ENCODE data around the gene SUGT1.
"Not testable (repeated sequence)": the region's sequence is repeated elsewhere in the genome, so short reads cannot be mapped to it uniquely, and the experiment has no call there.

The SUGT1 gene

GRCh38 chr13:52670726-52671125, 18.1 kb downstream of the SUGT1 start:
- DNase-seq = no peak

DNA sequence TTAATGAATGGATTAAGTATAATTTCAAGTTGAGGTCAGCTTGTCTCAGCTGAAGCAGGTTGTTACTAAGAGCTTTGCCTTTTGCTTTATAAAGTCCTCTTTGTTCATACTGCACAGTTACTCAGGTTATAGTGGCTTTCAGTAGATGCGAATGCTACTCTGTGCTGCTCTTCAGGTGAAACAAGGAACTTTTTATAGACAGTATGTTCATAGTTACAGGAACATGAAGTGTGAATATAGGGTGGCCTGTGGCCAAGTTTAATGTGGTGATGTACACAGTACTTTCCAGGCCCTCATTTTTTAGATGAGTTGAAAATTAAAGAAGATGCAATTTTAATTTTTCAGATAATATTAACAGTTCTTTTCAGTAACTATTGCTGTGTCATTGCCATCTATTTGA, 20.8 kb downstream of the SUGT1 start:
- no peak for DNase-seq

GRCh38 chr13:52677823-52678222, 25.2 kb downstream of the SUGT1 start:
- DNase-seq = no peak

DNA sequence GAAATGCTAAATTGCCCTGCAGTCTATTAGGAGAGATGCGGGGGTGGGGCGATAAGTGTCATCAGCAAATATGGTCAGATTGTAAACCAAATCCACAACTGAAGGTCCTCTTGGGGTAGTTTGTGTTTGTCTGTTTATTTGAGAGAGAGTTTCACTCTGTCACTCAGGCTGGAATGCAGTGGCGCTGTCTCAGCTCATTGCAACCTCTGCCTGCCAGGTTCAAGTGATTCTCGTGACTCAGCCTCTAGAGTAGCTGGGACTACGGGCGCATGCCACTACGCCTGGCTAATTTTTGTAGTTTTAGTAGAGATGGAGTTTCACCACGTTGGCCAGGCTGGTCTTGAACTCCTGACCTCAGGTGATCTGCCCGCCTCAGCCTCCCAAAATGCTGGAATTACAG, 33.2 kb downstream of the SUGT1 start:
- DNase-seq = not testable (repeated sequence)

GRCh38 chr13:52686376-52686775, 33.7 kb downstream of the SUGT1 start:
- DNase-seq = no peak

DNA sequence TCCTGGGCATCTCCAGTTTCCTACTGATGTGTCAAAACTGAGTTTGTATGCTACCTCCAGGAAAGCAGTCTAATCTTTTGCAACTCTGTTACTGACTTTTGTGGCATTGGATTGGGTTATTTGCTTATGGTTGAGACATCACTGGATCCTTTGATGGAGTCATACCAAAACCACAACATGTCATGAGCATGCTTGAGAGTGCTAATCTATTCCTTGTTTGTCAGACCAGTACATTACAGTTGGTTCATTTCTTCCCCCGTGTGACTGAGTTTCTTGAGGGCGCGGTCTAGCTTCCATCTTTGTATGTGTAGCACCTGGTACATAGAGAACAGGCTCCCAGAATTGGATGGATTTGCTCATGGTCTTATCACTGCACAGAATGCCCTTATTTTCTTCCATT, 43.2 kb downstream of the SUGT1 start:
- DNase-seq = peak; percentile 82

DNA sequence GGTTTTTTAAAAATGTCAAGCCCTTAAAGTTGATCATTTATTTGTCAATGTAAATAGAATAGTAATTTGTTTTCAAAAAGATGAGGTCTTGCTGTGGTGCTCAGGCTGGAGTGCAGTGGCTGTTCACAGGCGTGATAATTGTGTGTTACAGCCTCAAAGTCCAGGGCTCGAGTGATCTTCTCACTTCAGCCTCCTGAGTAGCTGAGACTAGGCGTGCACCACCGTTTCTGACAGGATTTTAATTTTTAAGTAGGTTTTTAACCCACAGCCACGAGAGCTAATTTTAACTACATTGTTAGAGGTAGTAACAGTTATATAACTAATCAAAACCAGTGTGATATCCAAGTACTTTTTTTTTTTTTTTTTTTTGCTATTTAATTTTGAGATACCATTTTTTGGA, 43.9 kb downstream of the SUGT1 start:
- no peak for DNase-seq

DNA sequence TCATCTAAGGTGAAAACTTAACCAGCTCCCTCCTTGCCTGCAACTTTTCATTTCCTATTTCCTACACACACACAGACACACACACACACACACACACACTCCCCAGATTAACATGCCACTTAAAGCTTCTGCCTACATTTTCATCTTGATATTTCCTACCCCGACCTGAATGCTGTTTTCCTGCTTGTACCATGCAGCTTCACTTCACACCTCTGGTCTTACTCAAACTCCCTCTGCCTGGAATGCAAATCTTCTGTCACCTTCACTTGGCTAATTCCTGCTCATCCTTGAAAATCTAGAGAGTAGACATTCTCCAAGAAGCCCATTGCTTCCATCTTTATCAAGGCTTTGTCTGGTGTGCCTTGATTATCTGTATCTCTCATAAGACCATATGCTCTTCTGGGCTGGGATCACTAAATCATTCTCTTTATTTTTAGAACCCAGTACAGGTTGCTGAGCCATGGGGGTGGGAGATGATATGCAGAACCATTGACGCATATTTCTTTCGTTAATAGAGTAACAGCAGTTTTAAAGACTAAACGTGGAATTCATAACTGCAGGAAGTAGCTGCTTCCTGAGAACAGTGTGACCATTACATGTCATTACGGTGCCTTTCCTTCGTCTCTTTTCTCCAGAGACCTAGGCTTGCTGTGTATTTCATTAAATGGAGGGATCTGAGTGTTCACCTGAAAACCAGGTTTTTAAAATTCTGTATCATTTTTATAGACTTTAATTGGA, 49.3 kb downstream of the SUGT1 start:
- DNase-seq = no peak

- DNase-seq = no peak
These were observed 50.8 kb downstream of the SUGT1 start for GRCh38 chr13:52703482-52703881.

DNA sequence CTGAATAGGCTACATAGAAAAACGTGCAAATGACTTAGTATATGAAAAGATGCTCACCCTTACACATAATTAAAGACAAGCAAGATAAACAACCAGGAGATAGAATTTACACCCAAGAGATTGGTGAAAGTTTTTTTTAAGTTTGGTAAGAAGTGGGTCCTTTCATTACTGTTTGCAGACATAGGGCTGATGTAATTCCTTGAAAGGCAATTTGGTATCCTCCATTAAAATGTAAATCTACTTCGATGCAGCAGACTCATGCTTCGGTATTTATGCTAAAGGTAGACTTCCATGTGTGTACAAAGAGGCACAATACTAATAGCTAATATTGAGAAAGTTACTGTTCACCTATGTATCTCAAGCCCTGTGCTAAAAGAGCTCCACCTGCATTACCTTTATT, 53.4 kb downstream of the SUGT1 start:
- DNase-seq = no peak

GRCh38 chr13:52707375-52707774, 54.7 kb downstream of the SUGT1 start:
- DNase-seq = no peak

GRCh38 chr13:52708266-52708665, 55.6 kb downstream of the SUGT1 start:
- not testable (repeated sequence) for DNase-seq

DNA sequence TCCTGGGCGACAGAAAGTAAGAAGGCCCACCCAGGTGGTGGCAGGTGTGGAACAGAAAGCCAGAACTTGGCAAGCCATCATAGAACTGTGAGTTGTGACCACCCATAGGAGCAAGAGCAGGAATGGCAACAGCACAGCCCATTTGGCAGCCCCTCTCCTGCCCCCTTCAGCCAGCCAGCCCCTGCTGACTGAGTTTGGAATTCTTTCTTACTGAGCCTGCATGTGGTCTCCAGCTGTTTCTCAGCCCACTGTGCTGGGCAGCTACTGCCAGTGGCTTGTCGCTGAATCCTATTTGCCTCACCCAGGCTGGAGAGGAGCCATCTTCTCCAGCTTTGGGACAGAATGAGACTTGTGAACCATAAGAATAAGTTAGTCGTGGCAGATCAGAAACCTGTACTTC, 58.6 kb downstream of the SUGT1 start:
- no peak for DNase-seq

- no peak for DNase-seq
These were observed 59.7 kb downstream of the SUGT1 start for GRCh38 chr13:52712385-52712784.

DNA sequence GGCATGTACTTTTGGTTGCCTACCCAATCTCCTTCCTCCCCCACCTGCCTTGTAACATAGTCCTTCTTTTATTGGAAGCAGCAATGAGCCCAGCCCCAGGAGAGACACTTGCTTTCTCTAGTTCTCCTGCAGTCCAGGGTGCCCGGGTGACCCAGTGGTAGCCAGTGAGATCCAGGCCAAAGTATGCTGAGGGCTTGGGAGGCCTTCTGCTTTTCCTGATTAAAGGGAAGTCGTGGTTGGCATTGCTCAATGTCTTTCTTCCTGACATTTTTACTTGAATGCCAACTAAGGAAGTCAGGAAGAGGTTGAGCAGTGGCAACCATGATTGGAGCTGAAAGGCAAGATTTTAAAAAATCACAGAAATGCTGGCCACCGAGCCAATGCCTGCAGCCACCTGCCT, 61.3 kb downstream of the SUGT1 start:
- peak; percentile 48 for DNase-seq

- DNase-seq = not testable (repeated sequence)
These were observed 68.3 kb downstream of the SUGT1 start for GRCh38 chr13:52720904-52721303.

DNA sequence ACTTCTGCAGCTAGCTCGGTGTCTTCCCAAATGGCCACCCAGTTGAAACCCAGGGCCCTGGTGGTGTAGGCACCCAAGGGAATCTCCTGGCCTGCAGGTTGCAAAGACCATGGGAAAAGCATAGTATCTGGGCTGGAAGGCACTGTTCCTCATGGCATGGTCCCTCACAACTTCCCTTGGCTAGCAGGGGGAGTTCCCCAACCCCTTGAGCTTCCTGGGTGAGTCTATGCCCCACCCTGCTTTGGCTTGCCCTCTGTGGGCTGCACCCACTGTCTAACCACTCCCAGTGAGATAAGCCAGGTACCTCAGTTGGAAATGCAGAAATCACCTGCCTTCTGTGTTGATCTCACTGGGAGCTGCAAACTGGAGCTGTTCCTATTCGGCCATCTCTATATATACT, 68.7 kb downstream of the SUGT1 start:
- DNase-seq = not testable (repeated sequence)

DNA sequence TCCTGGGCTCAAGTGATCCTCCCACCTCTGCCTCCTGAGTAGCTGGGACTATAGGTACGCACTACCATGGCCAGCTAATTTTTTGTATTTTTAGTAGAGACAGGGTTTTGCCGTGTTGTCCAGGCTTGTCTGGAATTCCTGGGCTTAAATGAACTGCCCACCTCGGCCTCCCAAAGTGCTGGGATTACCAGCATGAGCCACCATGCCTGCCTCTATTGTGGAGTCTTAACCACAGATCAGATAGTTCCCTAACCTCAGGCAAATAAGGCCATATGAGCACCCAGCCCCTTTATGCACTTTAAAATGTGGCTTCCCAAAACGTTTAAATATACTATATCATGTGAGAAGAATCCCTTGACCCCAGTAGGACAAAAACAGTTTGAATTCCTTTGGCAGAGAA, 70.5 kb downstream of the SUGT1 start:
- no peak for DNase-seq

GRCh38 chr13:52725302-52725701, 72.7 kb downstream of the SUGT1 start:
- DNase-seq = no peak

DNA sequence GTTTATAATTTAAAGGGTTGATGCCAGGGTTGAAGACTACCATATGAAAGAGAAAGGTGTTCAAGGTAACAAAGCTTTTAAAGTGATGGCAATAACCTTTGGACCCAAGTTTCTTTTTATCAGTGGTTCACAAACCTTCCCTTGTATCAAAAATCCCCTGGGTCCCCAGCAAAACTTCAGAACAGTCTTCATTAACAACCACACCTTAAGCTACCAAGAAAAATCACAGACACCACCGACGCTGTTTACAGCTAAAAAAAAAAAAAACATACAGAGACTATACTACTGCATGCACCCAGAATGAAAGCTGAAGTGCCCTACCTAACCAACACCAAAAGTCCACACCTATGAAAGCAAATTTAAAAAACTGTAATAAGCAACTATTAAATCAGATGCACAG, 73.6 kb downstream of the SUGT1 start:
- no peak for DNase-seq

- DNase-seq = no peak
These were observed 81.5 kb downstream of the SUGT1 start for GRCh38 chr13:52734075-52734623.

- no peak for DNase-seq
These were observed 84.3 kb downstream of the SUGT1 start for GRCh38 chr13:52736891-52737290.

GRCh38 chr13:52737451-52737850, 84.8 kb downstream of the SUGT1 start:
- no peak for DNase-seq

DNA sequence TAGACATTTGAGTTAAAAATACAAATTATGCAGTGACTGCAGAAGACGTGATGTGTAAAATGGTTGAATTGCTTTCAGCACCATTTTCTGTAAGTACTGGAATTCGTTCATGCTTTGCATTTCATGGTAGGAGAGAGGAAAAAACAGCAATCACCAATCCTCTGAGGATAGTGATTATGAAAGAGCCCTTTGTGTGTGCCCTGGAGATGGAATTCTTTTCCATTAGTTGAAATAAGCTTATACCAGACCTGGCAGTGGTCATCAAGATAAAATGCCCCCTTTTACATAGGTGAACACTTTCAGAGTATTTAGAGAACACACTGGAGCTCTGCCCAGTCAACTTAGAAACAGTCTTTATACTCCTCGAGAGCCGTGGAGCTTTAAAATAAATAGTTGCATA, 85.3 kb downstream of the SUGT1 start:
- DNase-seq = no peak

Data from GF-D8 (cell line).